DLD1 (cell line): ENCODE measurements around the gene CATSPERE.
"Not testable (repeated sequence)": the region's sequence is repeated elsewhere in the genome, so short reads cannot be mapped to it uniquely, and the experiment has no call there.

Experiments
- in situ Hi-C: cut with HindIII; loops from 2 replicates; pipeline ENCODE4 v1.10.0; 2017; ENCODE audit warnings: low sequenced_read_pairs

CATSPERE gene

GRCh38 chr1:244448279-244449036 lies 12.6 kb upstream of the CATSPERE start:
- in situ Hi-C loops = no loop called here

GRCh38 chr1:244449936-244450508 lies 11.1 kb upstream of the CATSPERE start:
- in situ Hi-C loops = no loop called here

- in situ Hi-C loops = no loop called here
Measured at GRCh38 chr1:244450597-244451538, 10.2 kb upstream of the CATSPERE start.

- in situ Hi-C loops = no loop called here
Measured at GRCh38 chr1:244451539-244451950, 9.5 kb upstream of the CATSPERE start, which contains the start of gene ADSS2. ADSS2 (minus strand) TSS chr1:244451909; CDS start chr1:244451817, 92 bp downstream.

GRCh38 chr1:244451951-244452795 lies 8.9 kb upstream of the CATSPERE start:
- in situ Hi-C loops = no loop called here

- in situ Hi-C loops = no loop called here
Measured at GRCh38 chr1:244454412-244454811, 6.7 kb upstream of the CATSPERE start.

GRCh38 chr1:244456586-244456985 lies 4.5 kb upstream of the CATSPERE start:
- in situ Hi-C loops = no loop called here

GRCh38 chr1:244458781-244459180 lies 2.3 kb upstream of the CATSPERE start:
- in situ Hi-C loops = no loop called here

GRCh38 chr1:244460197-244460596 lies 876 bp upstream of the CATSPERE start:
- in situ Hi-C loops = no loop called here

GRCh38 chr1:244466724-244467123 lies 5.7 kb downstream of the CATSPERE start:
- in situ Hi-C loops = no loop called here

- in situ Hi-C loops = no loop called here
Measured at GRCh38 chr1:244473059-244473605, 12.1 kb downstream of the CATSPERE start.

GRCh38 chr1:244484971-244485370 lies 23.9 kb downstream of the CATSPERE start:
- in situ Hi-C loops = not testable (repeated sequence)

GRCh38 chr1:244494653-244495052 lies 33.6 kb downstream of the CATSPERE start:
- in situ Hi-C loops = no loop called here

GRCh38 chr1:244496186-244496585 lies 35.1 kb downstream of the CATSPERE start:
- in situ Hi-C loops = no loop called here

GRCh38 chr1:244497805-244498204 lies 36.7 kb downstream of the CATSPERE start:
- in situ Hi-C loops = no loop called here

GRCh38 chr1:244499484-244499883 lies 38.4 kb downstream of the CATSPERE start:
- in situ Hi-C loops = not testable (repeated sequence)

GRCh38 chr1:244500515-244500914 lies 39.4 kb downstream of the CATSPERE start:
- in situ Hi-C loops = not testable (repeated sequence)

- in situ Hi-C loops = no loop called here
Measured at GRCh38 chr1:244502630-244503029, 41.6 kb downstream of the CATSPERE start.

- in situ Hi-C loops = no loop called here
Measured at GRCh38 chr1:244513493-244513892, 52.4 kb downstream of the CATSPERE start.

GRCh38 chr1:244515680-244516079 lies 54.6 kb downstream of the CATSPERE start:
- in situ Hi-C loops = no loop called here
